PC-3 (cell line): Measurements from ENCODE around the gene CELF2.

ENCODE experiments used
- EZH2 ChIP-seq: fragments of 300-600 bp; sonication (generic); IDR thresholded peaks from one replicate; pipeline ENCODE4 v1.6.1; 2017; ENCODE audit warnings: antibody characterized with exemption, mild to moderate bottlenecking, low read length; ENCODE audit not compliant: unreplicated experiment
- TF ChIP-seq, protein P1 (sequence below): fragments of 300-600 bp; sonication (generic); conservative IDR thresholded peaks from 2 replicates; pipeline ENCODE4 v1.5.1; 2017; ENCODE audit warnings: antibody characterized with exemption, low read depth, mild to moderate bottlenecking, low read length

DNA sequence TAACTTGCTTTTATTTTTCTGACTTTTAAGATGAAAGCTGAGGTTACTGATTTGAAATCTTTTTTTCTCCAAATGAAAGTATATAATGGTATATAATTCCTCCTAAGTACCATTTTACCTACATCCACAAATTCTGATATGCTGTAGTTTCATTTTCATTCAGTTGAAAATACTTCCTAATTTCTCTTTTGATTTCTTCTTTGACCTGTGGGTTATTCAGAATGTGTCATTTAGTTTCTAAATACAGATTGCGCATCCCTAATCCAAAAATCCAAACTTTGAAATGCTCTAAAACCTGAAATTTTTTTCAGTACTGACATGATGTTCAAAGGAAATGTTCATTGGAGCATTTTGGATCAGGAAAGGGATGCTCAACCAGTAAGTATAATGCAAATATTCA is 168.7 kb downstream of the CELF2 start:
- TF ChIP-seq, protein P1, sequence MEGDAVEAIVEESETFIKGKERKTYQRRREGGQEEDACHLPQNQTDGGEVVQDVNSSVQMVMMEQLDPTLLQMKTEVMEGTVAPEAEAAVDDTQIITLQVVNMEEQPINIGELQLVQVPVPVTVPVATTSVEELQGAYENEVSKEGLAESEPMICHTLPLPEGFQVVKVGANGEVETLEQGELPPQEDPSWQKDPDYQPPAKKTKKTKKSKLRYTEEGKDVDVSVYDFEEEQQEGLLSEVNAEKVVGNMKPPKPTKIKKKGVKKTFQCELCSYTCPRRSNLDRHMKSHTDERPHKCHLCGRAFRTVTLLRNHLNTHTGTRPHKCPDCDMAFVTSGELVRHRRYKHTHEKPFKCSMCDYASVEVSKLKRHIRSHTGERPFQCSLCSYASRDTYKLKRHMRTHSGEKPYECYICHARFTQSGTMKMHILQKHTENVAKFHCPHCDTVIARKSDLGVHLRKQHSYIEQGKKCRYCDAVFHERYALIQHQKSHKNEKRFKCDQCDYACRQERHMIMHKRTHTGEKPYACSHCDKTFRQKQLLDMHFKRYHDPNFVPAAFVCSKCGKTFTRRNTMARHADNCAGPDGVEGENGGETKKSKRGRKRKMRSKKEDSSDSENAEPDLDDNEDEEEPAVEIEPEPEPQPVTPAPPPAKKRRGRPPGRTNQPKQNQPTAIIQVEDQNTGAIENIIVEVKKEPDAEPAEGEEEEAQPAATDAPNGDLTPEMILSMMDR: no peak
- TF ChIP-seq EZH2: no peak
